Stimulated activated CD4-positive, alpha-beta T cell treated with anti-CD3 and anti-CD28 coated beads, TNF-alpha, amount 100 ng/mL, for 48 hours (primary cell): ENCODE measurements around the gene ANP32A.
A peak's percentile ranks its signal among the peaks of the same experiment; 100 is the strongest.

Experiments
- DNase-seq, 3 donors: peaks; one replicate each; pipeline ENCODE4 v3.0.0-alpha.2; 2020; ENCODE audit warnings: low read depth in 3 of 3

ANP32A gene

DNA sequence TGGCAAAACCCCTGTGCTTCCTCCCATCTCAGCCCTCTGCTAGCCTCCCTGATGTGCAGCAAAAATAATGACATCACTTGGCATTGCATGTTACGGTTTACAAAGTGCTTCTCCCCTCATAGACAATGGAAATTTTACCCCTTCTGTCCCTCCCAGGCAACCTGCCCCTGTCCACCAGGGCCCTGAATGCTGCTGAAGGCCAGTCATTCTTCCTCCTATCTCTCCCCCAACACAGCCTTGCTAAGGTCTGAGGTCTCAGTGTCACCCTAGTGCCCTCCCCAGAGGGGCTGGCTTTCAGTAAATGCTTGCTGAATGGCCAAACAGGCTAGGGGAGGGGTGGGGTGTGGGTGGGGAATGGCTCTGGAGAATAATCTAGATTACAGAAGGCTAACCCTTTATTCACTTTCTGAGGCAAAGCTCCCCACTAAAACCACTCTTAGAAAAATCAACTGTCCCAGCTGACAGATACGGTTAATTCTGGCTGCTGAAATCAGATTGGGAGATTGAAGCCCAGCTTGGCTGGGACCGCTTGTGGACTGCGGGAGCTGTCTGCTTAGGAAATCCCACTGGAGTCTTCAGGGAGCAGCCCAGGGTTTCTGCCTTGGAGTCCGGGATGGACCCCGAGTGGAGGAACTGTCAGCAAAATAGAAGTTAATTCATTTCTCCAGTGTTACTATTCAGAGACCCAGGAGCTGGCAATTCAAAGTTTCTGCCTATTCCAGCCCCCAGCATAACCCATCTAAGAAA lies 22.9 kb downstream of the ANP32A start:
- DNase-seq: no peak

GRCh38 chr15:68797191-68797590 lies 23.5 kb downstream of the ANP32A start:
- peak in 1 of 3 donors; percentile 7 for DNase-seq

GRCh38 chr15:68796576-68796975 lies 24.1 kb downstream of the ANP32A start:
- no peak for DNase-seq

GRCh38 chr15:68795298-68795848 lies 25.3 kb downstream of the ANP32A start:
- DNase-seq: peak; percentile 44 to 55 (median 52)

DNA sequence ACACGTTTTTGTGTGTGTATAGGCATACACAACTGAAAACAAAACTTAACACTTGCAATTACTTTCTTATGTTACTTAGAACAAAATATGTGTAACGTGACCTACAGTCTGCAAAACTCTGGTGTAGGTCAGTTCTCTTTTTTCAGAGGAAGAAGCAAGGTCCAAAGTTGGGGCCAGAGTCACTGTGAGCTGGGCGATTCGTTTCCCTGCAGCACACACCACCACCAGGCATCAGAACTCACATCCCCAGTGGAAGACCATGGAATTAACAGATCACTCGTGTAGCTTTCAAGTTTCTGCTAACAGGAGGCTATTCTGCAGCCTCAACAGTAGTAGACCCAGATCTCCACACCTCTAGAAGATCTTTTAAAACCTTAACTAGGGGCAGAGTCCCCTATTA lies 25.8 kb downstream of the ANP32A start:
- DNase-seq: no peak

GRCh38 chr15:68794307-68794706 lies 26.4 kb downstream of the ANP32A start:
- DNase-seq: no peak

DNA sequence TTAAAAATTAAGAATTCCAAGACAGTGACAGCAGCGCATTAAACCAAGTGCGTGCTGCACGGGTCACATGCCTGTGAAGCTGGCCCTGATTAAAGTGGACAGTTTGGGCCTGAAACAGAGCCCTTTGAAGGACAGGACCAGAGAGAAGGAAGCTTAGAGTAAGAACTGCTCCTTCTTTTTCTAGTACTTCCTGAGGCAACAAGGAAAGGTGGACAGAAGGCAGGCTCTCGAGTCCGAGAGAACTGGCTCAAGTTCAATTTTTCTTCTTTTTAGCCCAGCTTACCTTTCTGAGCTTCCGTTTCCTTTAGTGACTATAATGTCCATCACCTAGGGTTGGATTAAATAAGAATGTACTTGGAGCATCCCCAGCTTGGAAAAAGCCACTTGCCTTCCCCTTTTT lies 26.9 kb downstream of the ANP32A start:
- no peak for DNase-seq

GRCh38 chr15:68792901-68793766 lies 27.6 kb downstream of the ANP32A start:
- DNase-seq: no peak

DNA sequence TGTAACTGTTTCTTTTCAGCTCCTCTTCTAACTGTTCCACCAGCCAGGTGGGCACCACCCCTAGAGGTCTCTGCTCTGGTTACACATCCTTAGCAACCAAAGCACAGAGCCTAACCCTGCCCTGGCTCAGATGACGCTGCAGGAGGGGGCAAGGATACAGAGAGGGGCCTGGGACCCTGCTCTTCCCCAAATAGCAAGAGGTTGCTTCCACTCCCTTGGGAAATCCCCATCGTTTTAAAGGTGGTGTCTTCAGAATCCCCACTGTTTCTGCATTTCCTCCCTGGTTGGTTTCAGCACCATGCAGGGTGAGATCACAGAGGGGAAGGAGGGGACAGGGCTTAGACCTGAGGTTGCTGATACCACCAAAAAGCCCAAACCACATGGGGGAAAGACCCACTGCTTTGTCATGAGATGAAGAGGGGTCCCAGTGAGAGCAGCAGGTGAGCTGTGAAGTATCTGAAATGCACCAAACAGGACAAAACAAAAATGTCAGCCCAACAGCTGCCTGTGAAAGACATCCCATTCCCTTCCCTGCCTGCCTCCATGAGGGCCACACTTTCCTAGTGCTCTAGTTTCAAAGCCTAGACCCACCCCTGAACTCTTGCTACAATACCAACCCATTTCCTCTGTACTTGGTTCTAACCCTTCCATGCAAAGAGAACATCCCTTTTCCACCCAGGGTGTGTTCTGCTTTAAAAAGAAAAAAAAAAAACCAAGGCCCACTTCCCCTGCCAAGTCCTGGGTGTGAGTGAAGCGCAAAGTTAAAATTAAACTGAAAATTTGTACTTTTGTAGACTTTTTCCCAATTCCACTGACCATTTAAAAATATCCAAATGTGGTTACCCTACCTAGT lies 29.0 kb downstream of the ANP32A start:
- DNase-seq: peak in 1 of 3 donors; percentile 19

DNA sequence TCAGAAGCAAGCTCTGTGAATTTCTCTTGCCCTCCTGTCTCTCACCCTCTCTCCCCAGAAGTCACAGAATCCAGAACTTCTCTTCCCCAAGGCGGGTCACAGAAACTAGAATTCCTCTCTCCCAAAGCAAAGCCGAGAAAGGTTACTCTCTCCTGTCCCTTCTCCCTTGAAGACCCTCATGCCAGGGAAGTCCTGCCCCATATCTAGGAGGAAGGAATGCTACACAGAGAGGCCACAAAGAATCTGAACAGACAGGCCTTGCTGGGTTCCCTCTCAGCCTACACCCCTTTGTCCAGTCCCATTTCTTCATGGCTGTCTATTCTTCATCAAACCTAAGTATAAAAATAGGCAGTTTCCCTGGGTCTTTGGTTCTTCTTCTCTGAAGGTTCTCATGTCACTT lies 29.8 kb downstream of the ANP32A start:
- DNase-seq: no peak

GRCh38 chr15:68790242-68790575 lies 30.5 kb downstream of the ANP32A start:
- DNase-seq: no peak

DNA sequence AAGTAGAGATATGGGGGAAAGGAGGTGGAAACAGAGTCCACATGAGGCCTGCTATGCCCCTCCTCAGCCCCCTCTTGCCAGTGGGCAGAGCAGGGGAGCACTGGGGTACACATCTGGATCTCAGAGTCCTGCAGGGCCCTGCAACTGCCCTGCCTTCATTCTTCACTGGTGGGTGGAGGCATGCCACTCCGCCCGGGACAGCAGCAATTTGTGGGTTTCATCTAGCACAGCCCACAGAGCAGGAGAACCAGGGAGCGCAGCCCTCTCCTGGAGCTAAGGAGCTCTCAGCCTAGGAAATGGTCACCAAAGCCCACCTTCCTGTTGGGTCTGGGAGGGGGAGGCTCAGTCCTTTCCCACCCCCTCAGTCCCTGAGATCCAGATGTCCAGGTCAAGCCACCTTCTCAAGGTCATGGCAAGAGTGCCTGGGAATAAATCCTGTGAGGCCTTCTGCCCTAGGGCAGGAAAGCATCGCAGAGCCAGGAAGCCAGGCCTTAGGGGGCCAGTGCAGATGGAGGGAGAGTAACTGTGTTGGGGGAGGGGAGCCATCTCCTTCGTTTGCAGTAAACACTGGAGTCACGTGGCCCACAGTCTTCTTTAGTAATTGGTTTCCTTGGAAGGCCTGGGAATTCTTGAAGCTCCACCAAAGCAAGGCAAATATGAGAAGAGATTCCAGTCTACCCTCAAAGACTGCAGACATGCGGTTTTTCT lies 31.0 kb downstream of the ANP32A start:
- no peak for DNase-seq

GRCh38 chr15:68789091-68789490 lies 31.6 kb downstream of the ANP32A start:
- DNase-seq: no peak

DNA sequence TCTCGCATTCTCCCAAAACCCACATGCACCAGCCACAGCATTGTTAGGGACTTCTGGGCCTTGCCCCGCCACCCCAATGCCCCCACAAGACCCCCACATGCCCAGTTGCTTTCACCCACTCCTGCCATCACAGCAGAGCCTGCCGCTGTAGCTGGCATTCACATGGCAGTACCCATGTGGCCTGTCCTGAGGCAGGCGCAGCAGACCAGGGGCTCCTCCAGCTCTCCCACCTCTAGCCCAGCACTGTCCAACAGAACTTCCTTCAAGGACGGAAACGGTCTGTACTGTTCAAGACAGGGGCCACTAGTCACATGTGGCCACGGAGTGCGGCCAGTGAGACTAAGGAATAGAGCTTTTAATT lies 32.5 kb downstream of the ANP32A start:
- DNase-seq: no peak

DNA sequence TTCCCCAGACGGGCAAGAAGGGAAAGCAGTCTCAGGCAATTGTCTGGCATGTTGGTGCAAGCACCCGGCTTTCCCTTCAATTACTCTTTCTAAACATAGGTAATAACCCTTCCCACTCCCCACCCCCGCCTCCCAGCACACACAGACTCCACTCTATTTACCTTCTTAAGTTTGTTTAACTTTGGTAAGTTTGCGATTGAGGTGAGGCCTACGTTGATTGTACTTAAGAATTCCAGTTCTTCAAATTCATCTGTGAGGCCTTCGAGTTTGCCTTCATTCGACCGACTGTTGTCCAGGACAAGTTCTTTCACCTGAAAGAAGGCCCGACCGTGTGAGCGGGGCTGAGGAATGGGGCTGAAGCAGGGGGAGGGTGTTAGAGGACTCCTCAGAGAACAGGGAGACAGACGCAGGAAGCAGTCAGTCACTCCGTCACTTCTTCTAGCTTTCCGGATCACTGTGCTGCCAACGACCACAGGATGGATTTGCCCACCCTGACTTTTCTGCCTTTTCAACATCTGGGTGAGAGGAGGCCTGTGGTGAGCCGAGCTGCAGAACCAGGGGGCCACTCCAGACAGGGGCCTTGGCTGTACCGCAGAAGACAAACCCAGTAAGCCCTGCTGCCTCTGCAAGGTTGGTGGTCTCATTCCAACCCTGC lies 33.0 kb downstream of the ANP32A start:
- DNase-seq: no peak

GRCh38 chr15:68786753-68787152 lies 33.9 kb downstream of the ANP32A start:
- no peak for DNase-seq

- DNase-seq: no peak
These were observed 35.2 kb downstream of the ANP32A start for GRCh38 chr15:68785541-68785940.

GRCh38 chr15:68784206-68784605 lies 36.5 kb downstream of the ANP32A start:
- no peak for DNase-seq

DNA sequence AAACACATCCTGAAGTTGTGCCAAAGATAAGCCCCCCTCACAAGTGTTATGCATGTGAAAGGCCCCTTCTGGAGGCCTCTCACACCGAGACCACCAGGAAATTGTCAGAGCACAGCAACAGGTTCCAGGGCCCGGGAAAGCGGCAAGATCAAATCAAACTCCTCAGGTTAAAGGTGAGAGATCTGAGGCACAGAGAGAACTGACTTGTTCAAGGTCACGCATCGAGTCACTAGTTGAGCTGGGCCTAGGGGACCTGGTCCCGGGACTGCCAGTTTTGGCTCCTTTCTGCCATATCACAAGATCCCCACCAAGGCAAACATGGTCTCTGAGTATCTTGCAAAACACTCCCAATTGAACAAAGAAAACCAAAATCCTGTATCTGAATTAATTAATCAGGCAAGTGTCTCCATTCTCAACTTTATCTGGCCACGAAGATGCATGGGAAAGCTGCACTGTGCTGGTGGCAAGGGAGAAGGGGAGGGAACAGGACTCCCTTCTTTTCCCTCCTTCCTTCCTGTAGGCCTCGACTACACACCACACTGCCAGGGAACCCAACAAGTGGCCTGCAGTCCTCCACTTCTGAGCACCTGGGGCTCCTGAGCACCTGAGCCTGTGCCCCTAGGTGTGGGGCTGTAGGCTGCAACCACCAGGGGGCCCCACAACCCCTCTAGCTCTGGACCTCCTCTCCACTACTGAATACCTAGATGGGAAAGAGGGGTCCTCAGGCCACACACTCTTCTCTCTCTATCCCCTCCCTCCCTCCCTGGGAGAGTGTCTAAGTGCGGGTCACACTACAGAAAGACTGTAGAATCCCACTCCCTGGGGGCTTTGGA lies 37.3 kb downstream of the ANP32A start:
- DNase-seq: peak; percentile 14 to 48 (median 21)

DNA sequence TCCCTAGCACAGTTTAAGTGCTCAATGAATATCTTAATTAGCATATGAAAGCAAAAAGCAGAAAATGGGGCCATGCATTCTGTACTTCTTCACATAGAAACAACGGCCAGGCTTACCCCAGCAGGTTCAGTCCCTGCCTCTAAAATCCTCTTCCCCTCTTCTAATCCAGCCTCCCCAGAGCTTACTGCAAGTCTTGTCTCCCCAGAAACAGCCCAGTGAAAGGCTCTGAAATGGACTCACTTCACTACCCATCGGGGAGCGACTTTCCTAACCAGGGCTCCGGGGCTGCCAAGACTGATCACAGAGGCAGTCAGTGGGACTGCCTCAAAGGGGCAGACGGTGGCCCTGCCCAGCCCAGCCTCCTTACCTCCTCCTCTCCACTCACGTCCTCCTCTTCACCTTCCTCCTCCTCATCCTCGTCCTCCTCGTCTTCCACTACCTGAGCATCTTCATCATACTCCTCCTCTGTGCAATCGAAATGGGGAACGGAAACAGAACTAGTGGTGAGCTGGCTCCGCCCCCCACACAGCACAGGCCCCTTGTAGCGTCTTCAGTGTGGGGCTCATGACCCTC lies 38.0 kb downstream of the ANP32A start:
- no peak for DNase-seq
